HG02678 (cell line): ENCODE results near the gene CUBN.

ENCODE experiments used
- ATAC-seq: cut with Tn5 transposase; IDR thresholded peaks from one replicate; pipeline ENCODE4 v1.9.1; 2021; ENCODE audit warnings: mild to moderate bottlenecking, moderate library complexity; ENCODE audit not compliant: unreplicated experiment

CUBN gene

GRCh38 chr10:16803464-16803863, 326.1 kb downstream of the CUBN start:
- no peak for ATAC-seq

GRCh38 chr10:16799621-16800020, 330.0 kb downstream of the CUBN start:
- peak; percentile 91 for ATAC-seq

GRCh38 chr10:16798571-16798970, 331.0 kb downstream of the CUBN start:
- no peak for ATAC-seq

GRCh38 chr10:16795410-16796073, 334.1 kb downstream of the CUBN start:
- ATAC-seq: no peak

GRCh38 chr10:16794005-16794404, 335.6 kb downstream of the CUBN start:
- ATAC-seq: no peak

- no peak for ATAC-seq
Observed at GRCh38 chr10:16792675-16793074, 336.9 kb downstream of the CUBN start.

GRCh38 chr10:16789765-16790164, 339.8 kb downstream of the CUBN start:
- ATAC-seq: no peak

- no peak for ATAC-seq
Observed at GRCh38 chr10:16789261-16789660, 340.4 kb downstream of the CUBN start.

- ATAC-seq: no peak
Observed at GRCh38 chr10:16788778-16789177, 340.8 kb downstream of the CUBN start.

- ATAC-seq: peak; percentile 44
Observed at GRCh38 chr10:16788125-16788524, 341.5 kb downstream of the CUBN start.

- peak; percentile 78 for ATAC-seq
Observed at GRCh38 chr10:16787361-16787791, 342.2 kb downstream of the CUBN start.

- ATAC-seq: no peak
Observed at GRCh38 chr10:16780338-16780880, 349.2 kb downstream of the CUBN start.

- peak; percentile 85 for ATAC-seq
Observed at GRCh38 chr10:16779384-16779915, 350.2 kb downstream of the CUBN start.

- ATAC-seq: peak; percentile 41
Observed at GRCh38 chr10:16777473-16778370, 351.9 kb downstream of the CUBN start.

GRCh38 chr10:16776896-16777295, 352.7 kb downstream of the CUBN start:
- ATAC-seq: no peak
